Nephron (organoid): ENCODE results near the gene NRARP.
"Not testable (repeated sequence)": the region's sequence is repeated elsewhere in the genome, so short reads cannot be mapped to it uniquely, and the experiment has no call there.

Experiments used
- H3K27ac Mint-ChIP-seq, 3 experiments: 2 replicates each; pipeline ENCODE4 v1.8.0; 2020; ENCODE audit warnings: mixed read lengths in 3 of 3, mild to moderate bottlenecking in 2 of 3, moderate library complexity in 1 of 3
- H3K27me3 Mint-ChIP-seq: 2 replicates; pipeline ENCODE4 v1.8.0; 2021; ENCODE audit warnings: low read depth, mild to moderate bottlenecking, moderate library complexity, mixed read lengths
- H3K36me3 Mint-ChIP-seq: 2 replicates; pipeline ENCODE4 v1.8.0; 2020; ENCODE audit warnings: low read depth, mixed read lengths
- H3K4me1 Mint-ChIP-seq: 2 replicates; pipeline ENCODE4 v1.8.0; 2020; ENCODE audit warnings: mixed read lengths
- H3K4me3 Mint-ChIP-seq, 3 experiments: 2 replicates each; pipeline ENCODE4 v1.8.0; 2020; ENCODE audit warnings: mild to moderate bottlenecking in 3 of 3, mixed read lengths in 3 of 3, moderate library complexity in 2 of 3
- H3K9me3 Mint-ChIP-seq: 2 replicates; pipeline ENCODE4 v1.8.0; 2020; ENCODE audit warnings: mixed read lengths
- CTCF ChIP-seq, 3 experiments: fragments of 200-600 bp; sonication (generic); IDR thresholded peaks; one replicate each; pipeline ENCODE4 v1.5.0; 2021; ENCODE audit warnings: antibody characterized with exemption in 3 of 3; ENCODE audit not compliant: unreplicated experiment in 3 of 3

Gene NRARP

GRCh38 chr9:137263506-137263905 lies 38.6 kb downstream of the NRARP start:
- Mint-ChIP-seq H3K9me3 (no peaks in the 10 kb centered on the region), H3K27me3 (no peaks in the 10 kb centered on the region), H3K4me3 (no peak overlapping the region), H3K4me1 (peaks cover 6% of the 10 kb centered on the region), H3K27ac (no peak overlapping the region), H3K36me3 (peaks cover 20% of the 10 kb centered on the region)
- TF ChIP-seq CTCF (IDR thresholded peaks at IDR 0.05; ENCODE audit: unreplicated experiment in 3 of 3): no peak

GRCh38 chr9:137262909-137263285 lies 39.2 kb downstream of the NRARP start:
- TF ChIP-seq CTCF (IDR thresholded peaks at IDR 0.05; ENCODE audit: unreplicated experiment in 3 of 3): no peak
- peaks cover 18% of the 10 kb centered on the region for H3K36me3 Mint-ChIP-seq

GRCh38 chr9:137262173-137262908 lies 39.7 kb downstream of the NRARP start:
- not testable (repeated sequence) for H3K27me3 Mint-ChIP-seq, H3K4me3 Mint-ChIP-seq, H3K27ac Mint-ChIP-seq, H3K4me1 Mint-ChIP-seq, H3K9me3 Mint-ChIP-seq
- peaks cover 14% of the 10 kb centered on the region for H3K36me3 Mint-ChIP-seq
- TF ChIP-seq CTCF (IDR thresholded peaks at IDR 0.05; ENCODE audit: unreplicated experiment in 3 of 3): peak; percentile 36 to 58 (median 57)

More at GRCh38 chr9:137262909-137263285, 39.2 kb downstream of the NRARP start:
- Mint-ChIP-seq H3K4me1 (peaks cover 6% of the 10 kb centered on the region), H3K27ac (no peak overlapping the region), H3K27me3 (no peaks in the 10 kb centered on the region), H3K4me3 (no peak overlapping the region), H3K9me3 (no peaks in the 10 kb centered on the region)

GRCh38 chr9:137256856-137257255 lies 45.2 kb downstream of the NRARP start:
- peaks cover 13% of the 10 kb centered on the region for H3K36me3 Mint-ChIP-seq
- H3K4me3 Mint-ChIP-seq: peak overlapping the region; percentile 84 to 87 (median 85)
- TF ChIP-seq CTCF (IDR thresholded peaks at IDR 0.05; ENCODE audit: unreplicated experiment in 3 of 3): no peak
- H3K9me3 Mint-ChIP-seq: no peaks in the 10 kb centered on the region
- no peak overlapping the region for H3K27ac Mint-ChIP-seq
- H3K27me3 Mint-ChIP-seq: no peaks in the 10 kb centered on the region
- H3K4me1 Mint-ChIP-seq: peaks cover 4% of the 10 kb centered on the region

- TF ChIP-seq CTCF (IDR thresholded peaks at IDR 0.05; ENCODE audit: unreplicated experiment in 3 of 3): no peak
- Mint-ChIP-seq H3K36me3 (peaks cover 8% of the 10 kb centered on the region), H3K27me3 (no peaks in the 10 kb centered on the region), H3K4me3 (peak overlapping the region; percentile 84 to 87 (median 85)), H3K27ac (no peak overlapping the region), H3K9me3 (no peaks in the 10 kb centered on the region), H3K4me1 (no peaks in the 10 kb centered on the region)
These were observed 45.7 kb downstream of the NRARP start for GRCh38 chr9:137256362-137256761.
